Measurements from ENCODE around the gene UCMA. TPM values are rescaled to one million over a fixed set of nuclear protein-coding genes. Genes with fewer than 3 reads are reported as not detected.
A peak's percentile ranks its signal among the peaks of the same experiment; 100 is the strongest.

The UCMA gene
- total and polyA plus RNA-seq, 4 donors, result not detected

GRCh38 chr10:13271552-13272163, 37.5 kb upstream of the UCMA start:
- peak; percentile 77 for TF ChIP-seq NR2F2 (IDR thresholded peaks at IDR 0.05)
- TF ChIP-seq SP1 (IDR thresholded peaks at IDR 0.05), result peak; percentile 73
- peak; percentile 44 for TF ChIP-seq TAF1 (conservative IDR thresholded peaks at IDR 0.05)
- no peak for TF ChIP-seq ZBTB33 (IDR thresholded peaks at IDR 0.05)
- TF ChIP-seq RAD21 (IDR thresholded peaks at IDR 0.05), result peak; percentile 85 to 91
- TF ChIP-seq CTCF (IDR thresholded peaks at IDR 0.05; ENCODE audit: low read depth, low read length, missing input control), result peak; percentile 77
- peak; percentile 6 for TF ChIP-seq FOXA1 (IDR thresholded peaks at IDR 0.05)
- TF ChIP-seq HNF4A (conservative IDR thresholded peaks at IDR 0.05), result peak; percentile 55 to 70
- TF ChIP-seq RXRA (IDR thresholded peaks at IDR 0.05), result peak; percentile 70 to 87
- TF ChIP-seq HNF4G (IDR thresholded peaks at IDR 0.05), result no peak
- TF ChIP-seq EGR1 (IDR thresholded peaks at IDR 0.05; ENCODE audit: low read depth in 2 of 2), result no peak
- Histone ChIP-seq H3K9me3 (ENCODE audit: control insufficient read depth in 4 of 4, low read length in 3 of 4) (no peaks in the 10 kb centered on the region), H3K9ac (ENCODE audit: low read depth in 1 of 2, low read length in 2 of 2) (peak overlapping the region; percentile 33 to 59), H3K4me3 (ENCODE audit: low read depth in 1 of 3, low read length in 3 of 3) (peak overlapping the region; percentile 21 to 49 (median 29)), H3K4me1 (ENCODE audit: control insufficient read depth in 4 of 4, insufficient read depth in 4 of 4, low read length in 3 of 4) (peaks cover 1 to 26% (median 16%) of the 10 kb centered on the region in 4 donors), H3K36me3 (ENCODE audit: control insufficient read depth in 4 of 4, insufficient read depth in 3 of 4, low read depth in 1 of 4, low read length in 3 of 4) (no peaks in the 10 kb centered on the region), H3K27me3 (ENCODE audit: control insufficient read depth in 4 of 4, insufficient read depth in 4 of 4, low read length in 3 of 4) (no peaks in the 10 kb centered on the region), H3K27ac (ENCODE audit: low read depth in 1 of 2, low read length in 2 of 2) (peak overlapping the region; percentile 86 to 89)
- WGBS, result 19% methylated on average over 14 of the region's 14 CpGs
- peak; percentile 54 for DNase-seq (ENCODE audit: low spot score)

GRCh38 chr10:13270877-13271551, 36.8 kb upstream of the UCMA start:
- H3K27me3 ChIP-seq (ENCODE audit: control insufficient read depth in 4 of 4, insufficient read depth in 4 of 4, low read length in 3 of 4), result no peaks in the 10 kb centered on the region
- no peaks in the 10 kb centered on the region for H3K9me3 ChIP-seq (ENCODE audit: control insufficient read depth in 4 of 4, low read length in 3 of 4)
- peak overlapping the region; percentile 86 to 89 for H3K27ac ChIP-seq (ENCODE audit: low read depth in 1 of 2, low read length in 2 of 2)
- H3K4me3 ChIP-seq (ENCODE audit: low read depth in 1 of 3, low read length in 3 of 3), result no peak overlapping the region
- WGBS, result 82% methylated on average over 9 of the region's 9 CpGs
- peaks cover 1 to 26% (median 16%) of the 10 kb centered on the region in 4 donors for H3K4me1 ChIP-seq (ENCODE audit: control insufficient read depth in 4 of 4, insufficient read depth in 4 of 4, low read length in 3 of 4)
- no peaks in the 10 kb centered on the region for H3K36me3 ChIP-seq (ENCODE audit: control insufficient read depth in 4 of 4, insufficient read depth in 3 of 4, low read depth in 1 of 4, low read length in 3 of 4)
- H3K9ac ChIP-seq (ENCODE audit: low read depth in 1 of 2, low read length in 2 of 2), result peak overlapping the region in 1 of 2 donors; percentile 59
- no peak for DNase-seq (ENCODE audit: low spot score)
- TF ChIP-seq HNF4A (conservative IDR thresholded peaks at IDR 0.05), result no peak
- TF ChIP-seq RXRA (IDR thresholded peaks at IDR 0.05), result no peak
- TF ChIP-seq EGR1 (IDR thresholded peaks at IDR 0.05; ENCODE audit: low read depth in 2 of 2), result no peak
- no peak for TF ChIP-seq HNF4G (IDR thresholded peaks at IDR 0.05)
- TF ChIP-seq JUND (IDR thresholded peaks at IDR 0.05), result no peak
- no peak for TF ChIP-seq RAD21 (IDR thresholded peaks at IDR 0.05)
- TF ChIP-seq YY1 (IDR thresholded peaks at IDR 0.05), result no peak
- TF ChIP-seq ZBTB33 (IDR thresholded peaks at IDR 0.05), result no peak
- no peak for TF ChIP-seq MAX (IDR thresholded peaks at IDR 0.05)
- TF ChIP-seq NR2F2 (IDR thresholded peaks at IDR 0.05), result no peak
- TF ChIP-seq FOXA1 (IDR thresholded peaks at IDR 0.05), result no peak
- TF ChIP-seq FOXA2 (IDR thresholded peaks at IDR 0.05), result no peak
- TF ChIP-seq GABPA (IDR thresholded peaks at IDR 0.05 in 1 of 2, conservative IDR thresholded peaks at IDR 0.05 in 1 of 2), result no peak

Data from liver (tissue), 9 donors.